HG03521 (cell line): ENCODE measurements around the gene AGTPBP1.
"Not testable (repeated sequence)": the region's sequence is repeated elsewhere in the genome, so short reads cannot be mapped to it uniquely, and the experiment has no call there.

Experiments used
- ATAC-seq: cut with Tn5 transposase; IDR thresholded peaks from one replicate; pipeline ENCODE4 v1.9.1; 2021; ENCODE audit warnings: mild to moderate bottlenecking, moderate library complexity; ENCODE audit not compliant: unreplicated experiment

AGTPBP1 gene

GRCh38 chr9:85640425-85640824 is 101.3 kb downstream of the AGTPBP1 start:
- no peak for ATAC-seq

- ATAC-seq, result no peak
Observed at GRCh38 chr9:85639675-85640186, 102.0 kb downstream of the AGTPBP1 start.

- ATAC-seq, result no peak
Observed at GRCh38 chr9:85631809-85632208, 109.9 kb downstream of the AGTPBP1 start.

GRCh38 chr9:85630676-85631075 is 111.1 kb downstream of the AGTPBP1 start:
- ATAC-seq, result no peak

GRCh38 chr9:85617141-85617670 is 124.5 kb downstream of the AGTPBP1 start:
- no peak for ATAC-seq

- no peak for ATAC-seq
Observed at GRCh38 chr9:85615792-85616191, 126.0 kb downstream of the AGTPBP1 start.

GRCh38 chr9:85610074-85610860 is 131.5 kb downstream of the AGTPBP1 start:
- ATAC-seq, result peak; percentile 89

- ATAC-seq, result no peak
Observed at GRCh38 chr9:85605905-85606304, 135.8 kb downstream of the AGTPBP1 start.

GRCh38 chr9:85603936-85604335 is 137.8 kb downstream of the AGTPBP1 start:
- no peak for ATAC-seq

- ATAC-seq, result no peak
Observed at GRCh38 chr9:85602742-85603141, 139.0 kb downstream of the AGTPBP1 start.

- ATAC-seq, result no peak
Observed at GRCh38 chr9:85600675-85601263, 141.0 kb downstream of the AGTPBP1 start.

- no peak for ATAC-seq
Observed at GRCh38 chr9:85599540-85600105, 142.1 kb downstream of the AGTPBP1 start.

- no peak for ATAC-seq
Observed at GRCh38 chr9:85594316-85594715, 147.4 kb downstream of the AGTPBP1 start.

- ATAC-seq, result no peak
Observed at GRCh38 chr9:85586684-85587083, 155.1 kb downstream of the AGTPBP1 start.

- no peak for ATAC-seq
Observed at GRCh38 chr9:85577353-85577952, 164.3 kb downstream of the AGTPBP1 start.

- ATAC-seq, result no peak
Observed at GRCh38 chr9:85575868-85576267, 165.9 kb downstream of the AGTPBP1 start.

- ATAC-seq, result not testable (repeated sequence)
Observed at GRCh38 chr9:85573546-85573945, 168.2 kb downstream of the AGTPBP1 start.

- ATAC-seq, result not testable (repeated sequence)
Observed at GRCh38 chr9:85572917-85573316, 168.8 kb downstream of the AGTPBP1 start.

- ATAC-seq, result no peak
Observed at GRCh38 chr9:85569988-85570387, 171.8 kb downstream of the AGTPBP1 start.

- no peak for ATAC-seq
Observed at GRCh38 chr9:85559526-85559925, 182.2 kb downstream of the AGTPBP1 start.

GRCh38 chr9:85554349-85554748 is 187.4 kb downstream of the AGTPBP1 start:
- peak; percentile 54 for ATAC-seq
